ENCODE results near the gene UNC13D.

The UNC13D gene

GRCh38 chr17:75850928-75851692 lies 6.9 kb upstream of the UNC13D start:
- DNase-seq (ENCODE audit: low read depth in 2 of 2), result no peak

DNA sequence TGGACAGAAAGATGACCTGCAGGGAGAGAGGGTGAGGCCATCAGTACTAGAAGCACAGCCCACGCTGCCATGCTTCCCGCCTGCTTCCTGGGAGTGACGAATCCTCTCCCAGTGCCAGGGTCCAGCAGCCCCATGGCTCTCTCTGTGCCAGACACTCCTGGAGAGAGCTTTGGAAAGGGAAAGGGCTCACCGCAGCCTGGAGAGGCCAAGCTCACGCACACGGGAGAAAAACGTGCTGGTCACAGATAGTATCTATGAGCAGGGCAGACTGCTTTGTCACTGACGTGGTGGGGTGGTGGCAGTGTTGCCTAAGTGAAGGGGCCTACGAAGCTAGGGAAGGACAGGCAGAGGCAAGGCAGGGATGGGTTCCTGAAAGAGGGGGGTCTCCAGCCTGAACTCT lies 5.5 kb upstream of the UNC13D start:
- no peak for DNase-seq (ENCODE audit: low read depth in 2 of 2)

GRCh38 chr17:75849279-75849646 lies 5.1 kb upstream of the UNC13D start:
- DNase-seq (ENCODE audit: low read depth in 2 of 2), result no peak

DNA sequence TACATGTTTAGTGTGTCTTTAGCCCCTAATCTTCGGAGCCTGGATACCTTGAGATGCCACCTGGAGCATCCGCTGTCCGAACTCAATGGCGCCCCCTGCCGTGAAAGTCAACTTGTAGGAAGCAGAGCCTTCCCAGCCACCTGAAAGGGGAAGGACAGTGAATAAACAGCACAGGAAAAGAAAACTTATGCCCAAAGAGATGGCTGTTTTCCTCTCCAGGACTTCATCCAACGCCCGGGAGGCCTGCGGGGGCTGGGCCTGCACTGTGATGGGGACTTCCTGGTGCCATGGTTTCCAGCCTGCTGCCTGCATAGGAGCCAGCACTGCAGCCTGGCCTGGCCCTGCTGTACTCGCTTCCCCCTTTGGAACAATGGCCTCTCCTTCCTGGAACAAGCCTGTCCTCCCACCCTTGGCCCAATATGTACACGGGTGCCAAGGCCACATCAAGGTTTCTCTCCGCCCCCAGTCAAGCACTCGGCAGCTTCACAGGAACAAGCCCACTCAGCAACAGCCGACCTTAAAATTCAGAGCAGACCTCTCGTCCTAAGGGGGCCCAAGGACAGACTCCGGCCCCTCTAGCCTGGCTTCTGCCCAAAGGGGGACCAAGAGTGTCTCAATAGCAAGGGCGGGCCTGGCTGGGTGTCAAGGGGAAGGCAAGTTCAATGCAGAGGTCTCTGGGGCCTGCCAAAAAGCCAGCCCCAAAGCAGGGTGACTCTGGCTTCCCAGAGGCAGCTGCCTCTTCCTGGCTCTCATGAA lies 4.5 kb upstream of the UNC13D start:
- DNase-seq (ENCODE audit: low read depth in 2 of 2), result peak; percentile 61 to 88

DNA sequence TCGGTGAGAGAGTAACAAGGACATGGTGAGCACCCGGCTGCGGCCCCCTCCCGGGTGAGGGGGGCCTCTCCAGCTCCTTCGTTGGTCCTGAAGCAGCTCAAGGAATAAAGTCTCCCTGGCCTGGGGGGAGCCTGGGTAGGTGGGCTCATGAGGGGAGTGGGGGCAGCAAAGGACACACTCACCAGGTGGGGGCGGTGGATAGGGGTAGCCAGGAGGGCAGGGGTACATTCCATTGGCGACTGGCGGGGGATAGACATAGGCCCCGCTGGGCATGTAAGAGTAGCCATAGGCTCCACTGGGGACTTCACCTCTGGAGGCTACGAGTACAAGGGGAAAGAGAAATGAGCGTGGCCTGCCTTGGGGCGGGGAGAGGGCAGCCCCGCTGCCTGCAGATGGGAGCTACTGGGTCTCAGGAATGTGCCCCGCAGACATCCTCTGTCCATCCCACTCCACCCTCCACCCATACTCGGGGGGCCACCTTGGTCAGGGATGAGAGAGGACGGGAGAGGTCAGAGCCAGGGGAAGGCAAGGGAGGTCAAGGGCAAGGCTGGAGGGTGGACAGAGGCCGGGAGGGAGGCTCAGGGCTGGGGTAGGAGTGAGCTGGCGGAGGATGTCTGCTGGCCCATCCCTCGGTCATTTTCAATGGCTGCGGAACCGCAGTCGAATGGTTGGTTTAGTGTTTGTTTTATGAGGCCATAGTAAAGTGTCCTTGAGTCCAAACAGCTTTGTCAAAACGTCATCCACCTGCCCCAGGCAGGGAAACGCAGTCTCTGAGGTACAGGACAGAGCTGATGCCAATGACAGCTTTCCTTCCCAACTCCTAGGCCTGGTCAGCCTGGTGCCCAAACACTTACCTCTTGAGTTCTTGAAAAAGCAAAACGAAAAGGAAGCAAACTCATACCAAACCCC lies 3.7 kb upstream of the UNC13D start:
- no peak for DNase-seq (ENCODE audit: low read depth in 2 of 2)

DNA sequence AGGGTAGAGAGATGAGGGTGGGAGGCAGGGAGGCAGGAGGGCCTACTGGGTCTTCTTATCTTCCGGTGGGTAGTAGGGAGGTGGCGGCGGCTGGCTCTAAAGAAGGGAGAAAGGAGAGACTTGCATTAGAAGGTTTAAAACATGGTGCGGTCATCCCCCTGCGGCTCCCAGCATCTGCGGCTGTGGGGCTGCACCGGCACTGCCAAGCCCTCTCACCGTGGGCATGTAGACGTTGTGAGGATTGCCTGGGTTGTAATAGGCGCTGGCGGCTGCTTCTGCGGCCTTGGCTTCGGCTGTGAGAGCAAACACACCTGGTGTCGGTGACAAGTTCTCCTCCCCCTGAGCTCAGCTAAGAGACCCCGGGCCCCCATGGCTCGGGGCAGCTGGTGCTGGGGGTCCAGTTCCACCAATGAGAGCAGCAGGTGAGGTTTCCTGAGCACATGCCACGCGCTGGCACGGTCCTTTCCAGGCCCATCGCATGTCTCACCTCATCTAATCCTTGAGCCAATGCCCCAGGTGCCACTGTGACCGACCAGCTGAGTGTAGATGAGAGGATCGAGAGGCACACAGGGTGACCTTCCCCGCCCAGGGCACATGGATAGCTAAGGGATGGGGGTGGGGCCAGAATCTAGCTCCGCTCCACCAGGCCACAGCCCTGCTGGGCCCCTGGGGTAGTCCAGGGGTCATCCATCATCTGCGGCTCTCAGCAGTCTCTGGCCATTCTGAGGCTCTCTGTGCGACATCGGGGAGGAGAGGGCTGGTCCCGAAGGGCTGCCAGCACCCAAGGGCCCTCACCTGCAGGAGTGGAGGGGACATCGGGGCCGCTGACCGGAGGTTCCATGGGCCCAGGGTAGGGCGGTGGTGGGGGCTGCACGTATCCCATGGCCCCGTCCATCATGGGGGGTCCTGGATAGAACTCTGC lies 2.7 kb upstream of the UNC13D start:
- no peak for DNase-seq (ENCODE audit: low read depth in 2 of 2)

DNA sequence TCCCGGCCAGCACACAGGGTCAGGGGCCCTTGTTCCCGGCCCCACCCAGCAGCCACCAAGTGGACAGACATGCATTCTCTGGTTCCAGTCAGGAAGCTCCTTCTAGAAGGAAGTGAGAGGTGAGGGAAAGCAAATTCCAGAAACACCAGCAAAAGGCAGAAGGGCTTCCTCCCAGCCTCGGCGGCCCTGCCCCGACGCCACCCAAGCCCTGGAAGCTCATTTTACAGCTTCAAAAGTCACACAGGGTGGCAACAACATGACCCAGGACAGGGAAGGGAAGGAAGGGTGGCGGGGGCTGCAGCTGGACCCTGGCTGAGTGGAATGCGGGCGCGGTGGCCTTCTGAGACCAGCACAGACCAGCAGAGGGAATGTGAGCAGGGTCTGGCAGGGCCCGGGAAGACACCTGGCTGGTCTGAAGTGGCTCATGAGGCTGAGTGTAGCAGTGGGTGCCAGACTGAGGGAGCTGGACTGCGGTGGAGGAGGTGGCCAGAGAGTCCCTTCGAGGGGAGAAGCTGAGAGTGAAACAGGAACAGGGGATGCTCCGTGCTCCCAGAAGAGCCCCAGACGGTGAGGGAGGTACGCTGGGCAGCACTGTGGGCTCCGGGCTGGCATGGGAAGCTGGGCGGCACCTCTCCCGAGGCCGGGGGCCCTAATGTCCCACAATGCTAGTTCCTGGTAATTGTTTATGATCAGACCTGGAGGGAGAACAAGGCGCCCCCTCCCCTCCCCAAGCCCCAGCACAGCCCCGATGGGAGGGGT lies 1.9 kb upstream of the UNC13D start:
- no peak for DNase-seq (ENCODE audit: low read depth in 2 of 2)

- peak in 1 of 2 experiments; percentile 69 for DNase-seq (ENCODE audit: low read depth in 2 of 2)
Measured at GRCh38 chr17:75845058-75845711, 981 bp upstream of the UNC13D start.

GRCh38 chr17:75844530-75845057 lies 390 bp upstream of the UNC13D start:
- DNase-seq (ENCODE audit: low read depth in 2 of 2), result no peak

- DNase-seq (ENCODE audit: low read depth in 2 of 2), result peak in 1 of 2 experiments; percentile 26
Measured at GRCh38 chr17:75842963-75843576, 1.1 kb downstream of the UNC13D start.

GRCh38 chr17:75842411-75842810 lies 1.8 kb downstream of the UNC13D start:
- DNase-seq (ENCODE audit: low read depth in 2 of 2), result no peak

DNA sequence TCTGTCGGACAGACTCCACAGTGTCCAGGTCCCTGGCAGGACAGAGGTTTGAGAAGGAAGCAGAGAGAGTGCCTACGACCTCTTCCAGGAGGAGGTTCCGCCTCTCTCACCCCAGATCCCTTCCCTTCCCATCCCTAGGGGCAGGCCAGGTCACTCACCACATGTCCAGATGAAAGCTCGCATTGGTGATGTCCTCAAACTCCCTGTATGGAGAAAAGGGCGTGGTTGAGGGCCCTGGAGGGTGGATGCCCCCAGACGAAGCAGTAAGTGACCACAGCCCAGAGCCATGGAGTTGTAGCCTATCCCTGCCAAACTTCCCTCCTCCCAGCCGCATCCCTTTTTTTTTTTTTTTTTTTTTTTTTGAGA lies 3.4 kb downstream of the UNC13D start:
- DNase-seq (ENCODE audit: low read depth in 2 of 2), result no peak

DNA sequence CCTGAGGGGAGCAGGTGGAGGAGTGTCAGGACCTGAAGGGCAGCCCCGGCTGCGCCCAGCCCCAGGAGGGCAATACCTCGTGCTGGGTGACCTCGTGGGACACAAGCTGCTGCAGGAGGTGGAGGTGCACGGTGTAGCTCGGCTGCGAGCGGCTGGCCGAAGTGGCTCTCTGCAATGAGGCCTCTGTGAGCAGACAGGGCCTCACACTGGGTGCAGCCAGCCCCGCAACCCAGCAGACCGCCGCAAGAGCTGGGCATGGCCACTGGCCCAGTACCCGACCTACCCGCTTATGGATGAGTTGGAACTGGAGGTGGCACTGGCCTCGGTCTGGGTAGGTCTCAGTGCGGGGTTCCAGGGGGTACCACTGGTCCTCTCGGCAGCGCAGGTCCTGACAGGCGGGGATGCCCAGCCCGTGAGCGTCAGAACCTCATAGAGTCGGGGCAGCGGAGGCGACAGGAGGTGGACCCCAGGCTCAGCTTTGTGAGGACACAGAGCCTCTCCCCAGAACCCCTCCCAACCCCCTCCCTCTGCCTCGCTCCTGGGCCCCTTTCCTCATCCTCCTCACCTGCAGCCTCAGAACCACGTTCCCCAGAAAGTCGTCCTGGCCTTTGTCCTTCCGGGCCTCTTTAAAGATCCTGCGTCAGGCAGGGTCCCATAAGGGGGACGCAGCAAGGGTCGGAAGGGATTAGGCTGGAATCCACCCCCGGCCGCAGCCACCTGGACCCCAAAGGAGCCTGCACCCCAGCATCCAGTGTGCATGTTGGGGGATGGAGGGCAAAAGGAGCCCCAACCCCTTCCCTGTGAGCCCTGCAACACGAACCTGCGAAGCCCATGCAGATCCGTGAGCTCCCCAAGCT lies 4.0 kb downstream of the UNC13D start:
- no peak for DNase-seq (ENCODE audit: low read depth in 2 of 2)

- no peak for DNase-seq (ENCODE audit: low read depth in 2 of 2)
Measured at GRCh38 chr17:75838410-75838809, 5.8 kb downstream of the UNC13D start.

- DNase-seq (ENCODE audit: low read depth in 2 of 2), result no peak
Measured at GRCh38 chr17:75837899-75838298, 6.3 kb downstream of the UNC13D start.

DNA sequence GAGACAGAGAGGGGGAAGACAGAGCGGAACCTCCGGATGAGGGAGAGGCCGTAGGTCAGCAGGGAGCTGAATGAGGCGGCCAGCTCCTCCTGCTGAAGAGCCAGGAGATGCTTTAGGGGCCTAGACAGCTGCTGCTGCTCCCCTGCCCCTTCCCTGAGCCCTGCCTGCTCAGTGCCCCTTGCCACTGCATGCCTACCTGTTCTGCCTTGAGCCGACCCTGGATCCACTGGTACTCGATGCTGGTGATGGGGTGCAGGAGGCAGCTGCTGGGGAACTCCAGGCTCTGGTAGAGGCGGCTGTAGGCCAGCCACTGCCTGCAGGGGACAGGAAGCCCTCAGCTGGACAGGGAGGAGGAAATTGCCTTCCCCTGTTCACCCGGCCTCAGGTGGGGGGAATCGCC lies 7.6 kb downstream of the UNC13D start:
- no peak for DNase-seq (ENCODE audit: low read depth in 2 of 2)

DNA sequence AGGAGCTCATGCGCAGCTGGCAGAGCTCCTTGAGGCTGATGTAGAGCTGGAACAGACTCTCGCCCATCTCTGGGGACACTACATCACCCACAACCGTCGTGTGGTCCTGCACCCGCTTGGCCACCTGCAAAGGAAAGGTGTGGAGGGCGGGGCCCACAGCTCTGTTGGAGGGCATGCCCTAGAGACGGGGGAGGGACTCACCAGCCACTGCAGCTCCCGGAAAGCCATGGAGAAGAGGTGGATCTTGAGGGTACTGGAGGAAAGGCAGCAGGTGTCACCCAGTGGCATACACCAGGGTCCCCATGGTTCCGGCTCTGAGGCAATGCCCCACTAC lies 8.6 kb downstream of the UNC13D start:
- no peak for DNase-seq (ENCODE audit: low read depth in 2 of 2)

DNA sequence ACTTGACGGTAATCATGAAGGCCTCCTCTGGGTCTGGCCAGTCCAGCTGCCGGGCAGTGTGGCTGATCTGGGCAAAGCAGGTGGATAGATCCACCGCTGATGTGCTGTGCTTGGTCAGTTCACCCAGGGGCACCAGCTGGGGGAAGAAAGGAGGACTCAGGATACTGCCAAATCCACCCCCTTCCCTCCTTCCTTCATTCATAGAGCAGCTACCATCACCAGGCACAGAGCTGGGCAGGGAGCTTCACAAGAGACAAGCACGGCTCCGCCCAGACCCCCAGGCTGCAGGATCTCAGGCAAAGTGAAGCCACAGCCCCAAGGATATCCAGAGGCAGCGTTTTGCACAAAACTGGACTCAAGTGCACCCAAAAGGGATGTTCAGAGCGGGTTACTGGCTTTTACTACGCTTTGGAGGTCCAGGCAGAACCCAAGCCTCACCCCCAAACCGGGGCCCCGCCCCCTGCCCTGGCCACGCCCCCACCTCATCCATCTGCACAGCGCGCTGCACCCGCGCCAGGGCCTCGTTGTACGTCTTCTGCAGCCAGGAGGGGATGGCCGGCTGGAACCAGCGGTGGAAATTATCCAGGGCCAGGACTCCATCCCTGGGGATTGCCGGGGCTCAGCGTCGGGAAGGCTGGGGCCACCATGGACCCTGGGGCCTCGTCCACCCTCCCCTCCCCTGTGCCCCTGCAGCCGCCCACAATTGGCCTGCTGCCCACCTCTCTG lies 9.1 kb downstream of the UNC13D start:
- no peak for DNase-seq (ENCODE audit: low read depth in 2 of 2)

Measured in stimulated activated CD4-positive, alpha-beta T cell treated with anti-CD3 and anti-CD28 coated beads, Interleukin-12 subunit alpha, Interleukin-12 subunit beta, amount 100 ng/mL, for 24 hours (primary cell).